ENCODE measurements around the gene BANF1.

The BANF1 gene

GRCh38 chr11:66001942-66002647 is at the start of gene BANF1, which contains the start of gene EIF1AD:
BANF1 (plus strand) TSS chr11:66002503; CDS start chr11:66003251, 748 bp downstream.
EIF1AD (minus strand) TSS chr11:66002157; CDS start chr11:66000389, 1,768 bp downstream.
- peak; percentile 91 for DNase-seq

- no peak for DNase-seq
Measured at GRCh38 chr11:65953471-65953870, 48.8 kb upstream of the BANF1 start.

- DNase-seq = no peak
Measured at GRCh38 chr11:65954771-65955170, 47.5 kb upstream of the BANF1 start.

GRCh38 chr11:65958291-65958690 is 44.0 kb upstream of the BANF1 start:
- DNase-seq = no peak

GRCh38 chr11:65958774-65959420 is 43.4 kb upstream of the BANF1 start:
- DNase-seq = no peak

GRCh38 chr11:65960824-65961266 is 41.5 kb upstream of the BANF1 start:
- DNase-seq = no peak

GRCh38 chr11:65961267-65962140 is 40.8 kb upstream of the BANF1 start, which contains the start of gene SART1:
SART1 (plus strand) TSS chr11:65961734; CDS start chr11:65961781, 47 bp downstream.
- DNase-seq = peak; percentile 100

GRCh38 chr11:65962141-65962564 is 40.1 kb upstream of the BANF1 start:
- DNase-seq = no peak

GRCh38 chr11:65964906-65965305 is 37.4 kb upstream of the BANF1 start:
- no peak for DNase-seq

- DNase-seq = no peak
Measured at GRCh38 chr11:65965986-65966762, 36.1 kb upstream of the BANF1 start.

GRCh38 chr11:65967329-65967934 is 34.9 kb upstream of the BANF1 start:
- DNase-seq = no peak

GRCh38 chr11:65968600-65969482 is 33.5 kb upstream of the BANF1 start:
- DNase-seq = no peak

GRCh38 chr11:65972116-65972515 is 30.2 kb upstream of the BANF1 start:
- DNase-seq = no peak

GRCh38 chr11:65973439-65974110 is 28.7 kb upstream of the BANF1 start:
- DNase-seq = no peak

GRCh38 chr11:65975771-65976170 is 26.5 kb upstream of the BANF1 start:
- DNase-seq = no peak

GRCh38 chr11:65976216-65977176 is 25.8 kb upstream of the BANF1 start:
- no peak for DNase-seq

GRCh38 chr11:65977621-65978390 is 24.5 kb upstream of the BANF1 start:
- no peak for DNase-seq
